Ovary (tissue), 3 donors: ENCODE measurements around the gene ROBO2.

ENCODE experiments used
- POLR2A ChIP-seq: fragments of 450-650 bp; IDR thresholded peaks from one replicate; pipeline ENCODE4 v1.6.1; 2017; ENCODE audit warnings: antibody characterized with exemption, mild to moderate bottlenecking, moderate library complexity
- TF ChIP-seq, protein P1 (sequence below), 3 donors: fragments of 450-650 bp in 2 of 3; fragments of 200-600 bp in 1 of 3; IDR thresholded peaks; one replicate each; pipeline versions ENCODE4 v1.5.1 to v1.8.0; 2016 to 2022; ENCODE audit warnings: antibody characterized with exemption in 3 of 3, mild to moderate bottlenecking in 1 of 3
- donor health status: DM: no; HTN: no; CAD: no.

GRCh38 chr3:77254967-77255831, 215.3 kb downstream of the ROBO2 start:
- TF ChIP-seq, protein P1, sequence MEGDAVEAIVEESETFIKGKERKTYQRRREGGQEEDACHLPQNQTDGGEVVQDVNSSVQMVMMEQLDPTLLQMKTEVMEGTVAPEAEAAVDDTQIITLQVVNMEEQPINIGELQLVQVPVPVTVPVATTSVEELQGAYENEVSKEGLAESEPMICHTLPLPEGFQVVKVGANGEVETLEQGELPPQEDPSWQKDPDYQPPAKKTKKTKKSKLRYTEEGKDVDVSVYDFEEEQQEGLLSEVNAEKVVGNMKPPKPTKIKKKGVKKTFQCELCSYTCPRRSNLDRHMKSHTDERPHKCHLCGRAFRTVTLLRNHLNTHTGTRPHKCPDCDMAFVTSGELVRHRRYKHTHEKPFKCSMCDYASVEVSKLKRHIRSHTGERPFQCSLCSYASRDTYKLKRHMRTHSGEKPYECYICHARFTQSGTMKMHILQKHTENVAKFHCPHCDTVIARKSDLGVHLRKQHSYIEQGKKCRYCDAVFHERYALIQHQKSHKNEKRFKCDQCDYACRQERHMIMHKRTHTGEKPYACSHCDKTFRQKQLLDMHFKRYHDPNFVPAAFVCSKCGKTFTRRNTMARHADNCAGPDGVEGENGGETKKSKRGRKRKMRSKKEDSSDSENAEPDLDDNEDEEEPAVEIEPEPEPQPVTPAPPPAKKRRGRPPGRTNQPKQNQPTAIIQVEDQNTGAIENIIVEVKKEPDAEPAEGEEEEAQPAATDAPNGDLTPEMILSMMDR (IDR thresholded peaks at IDR 0.05) = peak; percentile 64 to 74 (median 68)
- TF ChIP-seq POLR2A = no peak
